ENCODE data around the gene EPHA3. TPM values are rescaled to one million over a fixed set of nuclear protein-coding genes. Genes with fewer than 3 reads are reported as not detected.

Gene EPHA3
- total and polyA plus RNA-seq, 2 of the 4 experiments (the other 2 are of a cell fraction) = 0.10 to 0.18 TPM

- H2BK20ac ChIP-seq (ENCODE audit: low read depth, low read length) = no peak overlapping the region
- no peak overlapping the region for H2BK5ac ChIP-seq (ENCODE audit: low read depth, low read length, poor library complexity, severe bottlenecking)
- H4K8ac ChIP-seq (ENCODE audit: low read depth in 2 of 2, low read length in 2 of 2) = no peak overlapping the region
- H3K23ac ChIP-seq (ENCODE audit: low read depth, low read length) = no peak overlapping the region
- H4K20me1 ChIP-seq (ENCODE audit: insufficient read depth, low read length) = no peaks in the 10 kb centered on the region
- H3K18ac ChIP-seq (ENCODE audit: low read depth, low read length) = no peak overlapping the region
- POLR2A ChIA-PET (ENCODE audit: unreplicated experiment) = no interaction called here
- ATAC-seq (ENCODE audit: low read depth) (no peak), DNase-seq (no peak)
- H2AFZ ChIP-seq (replicated peaks; ENCODE audit: low read length, poor library complexity) = no peak overlapping the region
- H3K4me3 ChIP-seq (ENCODE audit: insufficient read depth, low read depth, low read length) = no peak overlapping the region
- H3K56ac ChIP-seq (ENCODE audit: extremely low read depth, insufficient read depth, low read length) = no peak overlapping the region
- H4K91ac ChIP-seq (ENCODE audit: insufficient read depth, low read depth, low read length) = no peak overlapping the region
- H3K9me3 ChIP-seq (ENCODE audit: control insufficient read depth, insufficient read depth, low read length) = no peaks in the 10 kb centered on the region
- no peaks in the 10 kb centered on the region for H3K9me1 ChIP-seq (ENCODE audit: insufficient read depth, low read length)
- no peaks in the 10 kb centered on the region for H3K4me1 ChIP-seq (ENCODE audit: control insufficient read depth, insufficient read depth, low read length)
- no peak for TF ChIP-seq MAFK (IDR thresholded peaks at IDR 0.05; ENCODE audit: low read depth, low read length)
- H3K27me3 ChIP-seq (ENCODE audit: control insufficient read depth, insufficient read depth, low read length) = no peaks in the 10 kb centered on the region
- CTCF ChIA-PET = no interaction called here
- no peak overlapping the region for H3K4me2 ChIP-seq (ENCODE audit: low read depth, low read length)
- no peak overlapping the region for H2BK120ac ChIP-seq (ENCODE audit: low read depth, low read length)
- intact Hi-C loops (cut with micrococcal nuclease) = no loop called here
- H4K5ac ChIP-seq (ENCODE audit: low read depth, low read length) = no peak overlapping the region
- no peak overlapping the region for H2AK9ac ChIP-seq (replicated peaks; ENCODE audit: low read depth, low read length, poor library complexity)
- 25% methylated on average over 2 of the region's 9 CpGs; no CpG with 5 or more reads in 1 of the 2 experiments for WGBS, 2 experiments (ENCODE audit: extremely low coverage in 2 of 2, insufficient read length in 1 of 2)
- in situ Hi-C loops (cut with MboI; ENCODE audit: low sequenced_read_pairs) = no loop called here
- H3K9ac ChIP-seq (ENCODE audit: low read depth, low read length) = no peak overlapping the region
- H3K14ac ChIP-seq (replicated peaks; ENCODE audit: low read depth, low read length) = no peak overlapping the region
- H3K4ac ChIP-seq (ENCODE audit: low read depth, low read length) = no peak overlapping the region
- no peaks in the 10 kb centered on the region for H3K36me3 ChIP-seq (ENCODE audit: control insufficient read depth, insufficient read depth, low read length)
- H2BK15ac ChIP-seq (ENCODE audit: low read depth, low read length) = no peak overlapping the region
- H3K27ac ChIP-seq (ENCODE audit: insufficient read depth, low read length) = no peak overlapping the region
- no TSS peak for BruUV-seq (replicated peaks)
- no peaks in the 10 kb centered on the region for H3K79me1 ChIP-seq (ENCODE audit: low read depth in 1 of 2, low read length in 2 of 2)
- H2AK5ac ChIP-seq (ENCODE audit: low read depth, low read length) = no peak overlapping the region
- dilution Hi-C loops (cut with HindIII; ENCODE audit: low sequenced_read_pairs, unreplicated experiment) = no loop called here
Observed at GRCh38 chr3:89278302-89279025, 171.0 kb downstream of the EPHA3 start.
